ENCODE measurements around the gene CAPS.

Gene CAPS

GRCh38 chr19:5943623-5944022 lies 29.6 kb downstream of the CAPS start:
- TF ChIP-seq RARB (CRISPR knock-in tag; IDR thresholded peaks at IDR 0.05) (no peak), ISL1 (CRISPR knock-in tag; IDR thresholded peaks at IDR 0.05) (no peak), TOX (CRISPR knock-in tag; IDR thresholded peaks at IDR 0.05; ENCODE audit: borderline replicate concordance) (no peak), CSDC2 (CRISPR knock-in tag; IDR thresholded peaks at IDR 0.05) (no peak), ZNF8 (CRISPR knock-in tag; IDR thresholded peaks at IDR 0.05) (no peak), ARNTL (CRISPR knock-in tag; IDR thresholded peaks at IDR 0.05; ENCODE audit: borderline replicate concordance, low read depth) (no peak), ESRRG (CRISPR knock-in tag; IDR thresholded peaks at IDR 0.05) (no peak), ZNF70 (CRISPR knock-in tag; IDR thresholded peaks at IDR 0.05) (no peak), GLIS3 (CRISPR knock-in tag; IDR thresholded peaks at IDR 0.05) (no peak), OSR1 (CRISPR knock-in tag; IDR thresholded peaks at IDR 0.05) (no peak), PPARA (CRISPR knock-in tag; IDR thresholded peaks at IDR 0.05; ENCODE audit: borderline replicate concordance) (no peak), ZFP30 (CRISPR knock-in tag; IDR thresholded peaks at IDR 0.05) (no peak), TCF4 (CRISPR knock-in tag; IDR thresholded peaks at IDR 0.05; ENCODE audit: borderline replicate concordance) (no peak)
- TF ChIP-seq, protein P1, sequence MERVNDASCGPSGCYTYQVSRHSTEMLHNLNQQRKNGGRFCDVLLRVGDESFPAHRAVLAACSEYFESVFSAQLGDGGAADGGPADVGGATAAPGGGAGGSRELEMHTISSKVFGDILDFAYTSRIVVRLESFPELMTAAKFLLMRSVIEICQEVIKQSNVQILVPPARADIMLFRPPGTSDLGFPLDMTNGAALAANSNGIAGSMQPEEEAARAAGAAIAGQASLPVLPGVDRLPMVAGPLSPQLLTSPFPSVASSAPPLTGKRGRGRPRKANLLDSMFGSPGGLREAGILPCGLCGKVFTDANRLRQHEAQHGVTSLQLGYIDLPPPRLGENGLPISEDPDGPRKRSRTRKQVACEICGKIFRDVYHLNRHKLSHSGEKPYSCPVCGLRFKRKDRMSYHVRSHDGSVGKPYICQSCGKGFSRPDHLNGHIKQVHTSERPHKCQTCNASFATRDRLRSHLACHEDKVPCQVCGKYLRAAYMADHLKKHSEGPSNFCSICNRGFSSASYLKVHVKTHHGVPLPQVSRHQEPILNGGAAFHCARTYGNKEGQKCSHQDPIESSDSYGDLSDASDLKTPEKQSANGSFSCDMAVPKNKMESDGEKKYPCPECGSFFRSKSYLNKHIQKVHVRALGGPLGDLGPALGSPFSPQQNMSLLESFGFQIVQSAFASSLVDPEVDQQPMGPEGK (CRISPR knock-in tag; IDR thresholded peaks at IDR 0.05; ENCODE audit: borderline replicate concordance), result no peak
- TF ChIP-seq, protein P2, sequence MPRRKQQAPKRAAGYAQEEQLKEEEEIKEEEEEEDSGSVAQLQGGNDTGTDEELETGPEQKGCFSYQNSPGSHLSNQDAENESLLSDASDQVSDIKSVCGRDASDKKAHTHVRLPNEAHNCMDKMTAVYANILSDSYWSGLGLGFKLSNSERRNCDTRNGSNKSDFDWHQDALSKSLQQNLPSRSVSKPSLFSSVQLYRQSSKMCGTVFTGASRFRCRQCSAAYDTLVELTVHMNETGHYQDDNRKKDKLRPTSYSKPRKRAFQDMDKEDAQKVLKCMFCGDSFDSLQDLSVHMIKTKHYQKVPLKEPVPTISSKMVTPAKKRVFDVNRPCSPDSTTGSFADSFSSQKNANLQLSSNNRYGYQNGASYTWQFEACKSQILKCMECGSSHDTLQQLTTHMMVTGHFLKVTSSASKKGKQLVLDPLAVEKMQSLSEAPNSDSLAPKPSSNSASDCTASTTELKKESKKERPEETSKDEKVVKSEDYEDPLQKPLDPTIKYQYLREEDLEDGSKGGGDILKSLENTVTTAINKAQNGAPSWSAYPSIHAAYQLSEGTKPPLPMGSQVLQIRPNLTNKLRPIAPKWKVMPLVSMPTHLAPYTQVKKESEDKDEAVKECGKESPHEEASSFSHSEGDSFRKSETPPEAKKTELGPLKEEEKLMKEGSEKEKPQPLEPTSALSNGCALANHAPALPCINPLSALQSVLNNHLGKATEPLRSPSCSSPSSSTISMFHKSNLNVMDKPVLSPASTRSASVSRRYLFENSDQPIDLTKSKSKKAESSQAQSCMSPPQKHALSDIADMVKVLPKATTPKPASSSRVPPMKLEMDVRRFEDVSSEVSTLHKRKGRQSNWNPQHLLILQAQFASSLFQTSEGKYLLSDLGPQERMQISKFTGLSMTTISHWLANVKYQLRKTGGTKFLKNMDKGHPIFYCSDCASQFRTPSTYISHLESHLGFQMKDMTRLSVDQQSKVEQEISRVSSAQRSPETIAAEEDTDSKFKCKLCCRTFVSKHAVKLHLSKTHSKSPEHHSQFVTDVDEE (CRISPR knock-in tag; IDR thresholded peaks at IDR 0.05), result no peak
- TF ChIP-seq, protein P3, sequence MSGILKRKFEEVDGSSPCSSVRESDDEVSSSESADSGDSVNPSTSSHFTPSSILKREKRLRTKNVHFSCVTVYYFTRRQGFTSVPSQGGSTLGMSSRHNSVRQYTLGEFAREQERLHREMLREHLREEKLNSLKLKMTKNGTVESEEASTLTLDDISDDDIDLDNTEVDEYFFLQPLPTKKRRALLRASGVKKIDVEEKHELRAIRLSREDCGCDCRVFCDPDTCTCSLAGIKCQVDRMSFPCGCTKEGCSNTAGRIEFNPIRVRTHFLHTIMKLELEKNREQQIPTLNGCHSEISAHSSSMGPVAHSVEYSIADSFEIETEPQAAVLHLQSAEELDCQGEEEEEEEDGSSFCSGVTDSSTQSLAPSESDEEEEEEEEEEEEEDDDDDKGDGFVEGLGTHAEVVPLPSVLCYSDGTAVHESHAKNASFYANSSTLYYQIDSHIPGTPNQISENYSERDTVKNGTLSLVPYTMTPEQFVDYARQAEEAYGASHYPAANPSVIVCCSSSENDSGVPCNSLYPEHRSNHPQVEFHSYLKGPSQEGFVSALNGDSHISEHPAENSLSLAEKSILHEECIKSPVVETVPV (CRISPR knock-in tag; IDR thresholded peaks at IDR 0.05), result no peak
- no peak for ATAC-seq

DNA sequence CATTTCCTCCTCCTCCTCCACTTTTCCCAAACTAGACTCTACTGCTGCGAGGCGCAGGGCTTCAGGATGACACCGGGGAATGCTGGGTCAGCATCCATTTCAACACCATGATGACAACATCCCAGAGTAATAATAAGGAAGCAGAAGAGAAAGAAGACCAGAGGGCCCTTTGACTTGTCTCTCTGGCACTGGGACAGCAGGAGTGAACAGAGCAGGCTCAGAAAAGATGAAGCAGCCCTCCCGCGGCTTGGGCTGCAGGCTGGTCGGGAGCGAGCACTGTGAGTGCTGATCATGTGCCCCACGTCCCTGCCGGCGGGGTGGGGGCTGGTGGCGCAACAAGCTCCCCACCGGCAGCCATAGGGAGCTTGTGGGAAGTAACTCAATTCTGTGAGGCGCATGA lies 33.4 kb downstream of the CAPS start:
- ATAC-seq, result no peak
- TF ChIP-seq, protein P1 (CRISPR knock-in tag; IDR thresholded peaks at IDR 0.05; ENCODE audit: borderline replicate concordance), result no peak
- TF ChIP-seq ZFP3 (CRISPR knock-in tag; IDR thresholded peaks at IDR 0.05), result no peak

DNA sequence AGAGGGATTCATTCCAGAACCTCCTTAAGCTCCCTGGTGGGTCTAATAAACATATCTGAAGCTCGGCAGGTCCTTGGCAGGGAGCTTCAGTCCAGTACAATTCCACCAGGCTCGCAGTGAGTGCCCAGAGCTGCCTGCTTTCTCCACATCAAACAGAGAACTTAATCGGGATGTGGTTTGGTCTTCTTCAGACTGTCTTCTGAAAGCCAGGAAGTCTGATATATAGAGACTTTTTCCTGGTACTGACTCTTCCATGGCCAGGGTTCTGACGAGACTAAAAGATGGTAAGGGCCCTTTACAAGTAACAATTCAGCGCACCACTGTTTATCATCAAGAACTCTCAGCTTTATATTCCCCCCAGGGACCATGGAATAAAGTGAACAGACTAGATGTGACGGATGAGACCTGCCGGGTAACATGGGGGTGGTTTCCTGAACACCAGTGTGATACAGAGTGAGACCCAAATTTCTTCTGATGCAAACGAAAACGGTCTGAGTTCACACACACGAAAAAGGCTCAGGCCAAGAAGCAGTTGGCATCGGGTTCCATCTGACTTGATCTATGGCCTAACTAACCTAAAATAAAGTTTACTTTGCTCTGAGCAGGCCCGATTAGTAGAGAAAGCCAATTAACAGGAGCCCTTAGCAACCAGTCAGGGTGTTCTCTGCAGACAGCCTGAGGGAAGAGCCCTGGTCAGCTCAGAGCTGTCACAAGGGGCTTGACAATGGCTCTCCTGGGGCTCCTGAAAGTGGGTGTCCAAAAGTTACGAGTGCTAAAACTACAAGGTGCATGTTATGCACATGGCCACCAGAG lies 34.9 kb downstream of the CAPS start:
- no peak for TF ChIP-seq CSDC2 (CRISPR knock-in tag; IDR thresholded peaks at IDR 0.05)
- TF ChIP-seq RARB (CRISPR knock-in tag; IDR thresholded peaks at IDR 0.05), result no peak
- TF ChIP-seq ZNF70 (CRISPR knock-in tag; IDR thresholded peaks at IDR 0.05), result no peak
- no peak for ATAC-seq

DNA sequence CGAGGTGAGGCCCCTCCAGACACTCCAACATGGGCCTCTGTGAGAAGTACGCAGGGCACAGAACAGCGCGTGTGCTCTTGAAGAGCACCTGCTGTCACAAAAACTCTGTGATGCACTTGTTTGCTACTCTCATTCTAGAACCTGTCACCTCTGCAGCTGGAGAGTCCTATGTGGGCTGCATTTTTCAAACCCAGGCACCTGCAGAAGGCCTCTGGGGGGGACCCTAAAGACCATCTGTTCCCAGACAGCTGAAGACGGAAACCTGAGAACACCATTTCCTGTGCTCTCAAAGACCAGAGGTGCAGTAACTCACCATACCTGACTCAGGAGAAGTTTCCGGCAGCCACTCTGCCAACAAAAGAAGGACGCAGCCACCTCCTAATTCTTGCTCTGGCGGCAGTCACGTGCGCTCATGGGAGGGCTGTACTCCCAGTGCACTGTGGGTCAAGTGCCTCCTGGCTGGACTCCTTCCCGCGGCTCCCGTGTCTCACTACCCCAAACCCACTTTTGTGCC lies 35.8 kb downstream of the CAPS start:
- no peak for ATAC-seq
- TF ChIP-seq, protein P3 (CRISPR knock-in tag; IDR thresholded peaks at IDR 0.05), result no peak
- TF ChIP-seq ESRRG (CRISPR knock-in tag; IDR thresholded peaks at IDR 0.05), result no peak
- TF ChIP-seq OSR1 (CRISPR knock-in tag; IDR thresholded peaks at IDR 0.05), result no peak
- TF ChIP-seq, protein P4, sequence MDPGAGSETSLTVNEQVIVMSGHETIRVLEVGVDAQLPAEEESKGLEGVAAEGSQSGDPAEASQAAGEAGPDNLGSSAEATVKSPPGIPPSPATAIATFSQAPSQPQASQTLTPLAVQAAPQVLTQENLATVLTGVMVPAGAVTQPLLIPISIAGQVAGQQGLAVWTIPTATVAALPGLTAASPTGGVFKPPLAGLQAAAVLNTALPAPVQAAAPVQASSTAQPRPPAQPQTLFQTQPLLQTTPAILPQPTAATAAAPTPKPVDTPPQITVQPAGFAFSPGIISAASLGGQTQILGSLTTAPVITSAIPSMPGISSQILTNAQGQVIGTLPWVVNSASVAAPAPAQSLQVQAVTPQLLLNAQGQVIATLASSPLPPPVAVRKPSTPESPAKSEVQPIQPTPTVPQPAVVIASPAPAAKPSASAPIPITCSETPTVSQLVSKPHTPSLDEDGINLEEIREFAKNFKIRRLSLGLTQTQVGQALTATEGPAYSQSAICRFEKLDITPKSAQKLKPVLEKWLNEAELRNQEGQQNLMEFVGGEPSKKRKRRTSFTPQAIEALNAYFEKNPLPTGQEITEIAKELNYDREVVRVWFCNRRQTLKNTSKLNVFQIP (CRISPR knock-in tag; IDR thresholded peaks at IDR 0.05; ENCODE audit: borderline replicate concordance, low read depth), result no peak
- no peak for TF ChIP-seq PPARA (CRISPR knock-in tag; IDR thresholded peaks at IDR 0.05; ENCODE audit: borderline replicate concordance)
- TF ChIP-seq CSDC2 (CRISPR knock-in tag; IDR thresholded peaks at IDR 0.05), result no peak
- TF ChIP-seq CREB5 (CRISPR knock-in tag; IDR thresholded peaks at IDR 0.05; ENCODE audit: low read depth), result no peak
- TF ChIP-seq BACH2 (CRISPR knock-in tag; IDR thresholded peaks at IDR 0.05; ENCODE audit: borderline replicate concordance), result no peak
- no peak for TF ChIP-seq ARNTL (CRISPR knock-in tag; IDR thresholded peaks at IDR 0.05; ENCODE audit: borderline replicate concordance, low read depth)
- no peak for TF ChIP-seq SNAI2 (CRISPR knock-in tag; IDR thresholded peaks at IDR 0.05)
- TF ChIP-seq ZC3H10 (CRISPR knock-in tag; IDR thresholded peaks at IDR 0.05), result no peak
- TF ChIP-seq ZFP3 (CRISPR knock-in tag; IDR thresholded peaks at IDR 0.05), result no peak
- TF ChIP-seq ZNF70 (CRISPR knock-in tag; IDR thresholded peaks at IDR 0.05), result no peak
